HEK293 (cell line): ENCODE results near the gene CREG2.

Source experiments
- CTCF ChIA-PET: fragments of 350-600 bp; formaldehyde crosslinking; extraction: SDS; loops from one replicate; lab custom pipeline; 2021; ENCODE audit warnings: antibody characterized with exemption; lab: Yijun Ruan, JAX
- POLR2A ChIA-PET: fragments of 300-600 bp; formaldehyde crosslinking; extraction: SDS; loops from one replicate; lab custom pipeline; 2020; ENCODE audit warnings: antibody characterized with exemption, inconsistent platforms; lab: Yijun Ruan, JAX
- H3K27ac ChIP-seq: fragments of 200-500 bp; sonication (Bioruptor generic); 2 replicates; pipeline ENCODE4 v1.5.1; 2014; ENCODE audit warnings: low read depth, low read length, control low read depth, inconsistent platforms; ENCODE audit errors: extremely low read depth
- H3K36me3 ChIP-seq, 2 experiments: fragments of 200-500 bp in 1 of 2; sonication (Bioruptor generic) in 1 of 2; 1 replicate in 1 of 2; 2 replicates in 1 of 2; pipeline ENCODE4 v1.5.1; 2014 to 2017; ENCODE audit warnings: inconsistent platforms in 2 of 2, low read length in 2 of 2; ENCODE audit not compliant: control insufficient read depth in 2 of 2, insufficient read depth in 1 of 2
- H3K4me1 ChIP-seq: fragments of 200-500 bp; sonication (Bioruptor generic); 2 replicates; pipeline ENCODE4 v1.5.1; 2014; ENCODE audit warnings: mild to moderate bottlenecking, low read length, inconsistent platforms; ENCODE audit not compliant: control insufficient read depth, insufficient read depth
- H3K4me3 ChIP-seq: 2 replicates; pipeline ENCODE4 v1.5.1; 2011; ENCODE audit warnings: low read depth, mild to moderate bottlenecking, control low read depth, low read length, moderate library complexity
- H3K9me3 ChIP-seq: fragments of 200-500 bp; sonication (Bioruptor generic); 2 replicates; pipeline ENCODE4 v1.5.1; 2014; ENCODE audit warnings: low read depth, low read length, inconsistent platforms; ENCODE audit not compliant: control insufficient read depth, insufficient read depth
- KLF17 ChIP-seq: fragments of 450-650 bp; formaldehyde crosslinking; IDR thresholded peaks from 2 replicates; pipeline ENCODE4 v1.5.1; 2016; ENCODE audit warnings: missing biosample characterization, missing genetic modification characterization
- REPIN1 ChIP-seq: fragments of 450-650 bp; formaldehyde crosslinking; IDR thresholded peaks from 2 replicates; pipeline ENCODE4 v1.5.1; 2017; ENCODE audit warnings: missing biosample characterization, missing genetic modification characterization, low read depth
- SCRT1 ChIP-seq: fragments of 450-650 bp; formaldehyde crosslinking; IDR thresholded peaks from 2 replicates; pipeline ENCODE4 v1.5.1; 2016; ENCODE audit warnings: missing biosample characterization, missing genetic modification characterization, borderline replicate concordance
- SP2 ChIP-seq: fragments of 450-650 bp; formaldehyde crosslinking; IDR thresholded peaks from 2 replicates; pipeline ENCODE4 v1.5.1; 2016; ENCODE audit warnings: missing biosample characterization, missing genetic modification characterization
- SP7 ChIP-seq: fragments of 450-650 bp; formaldehyde crosslinking; IDR thresholded peaks from 2 replicates; pipeline ENCODE4 v1.5.1; 2016; ENCODE audit warnings: missing biosample characterization, missing genetic modification characterization
- TSHZ1 ChIP-seq: fragments of 450-650 bp; formaldehyde crosslinking; IDR thresholded peaks from 2 replicates; pipeline ENCODE4 v1.5.1; 2016; ENCODE audit warnings: missing biosample characterization, missing genetic modification characterization, borderline replicate concordance
- ZEB2 ChIP-seq: fragments of 450-650 bp; formaldehyde crosslinking; IDR thresholded peaks from 2 replicates; pipeline ENCODE4 v1.5.1; 2016; ENCODE audit warnings: missing biosample characterization, missing genetic modification characterization
- ZNF10 ChIP-seq: fragments of 450-650 bp; formaldehyde crosslinking; IDR thresholded peaks from 2 replicates; pipeline ENCODE4 v1.5.1; 2017; ENCODE audit warnings: missing biosample characterization, missing genetic modification characterization
- ZNF148 ChIP-seq: fragments of 450-650 bp; formaldehyde crosslinking; IDR thresholded peaks from 2 replicates; pipeline ENCODE4 v1.5.0; 2017; ENCODE audit warnings: missing biosample characterization, missing genetic modification characterization, borderline replicate concordance
- ZNF184 ChIP-seq: fragments of 450-650 bp; IDR thresholded peaks from 2 replicates; pipeline ENCODE4 v1.5.1; 2018; ENCODE audit warnings: missing biosample characterization, mild to moderate bottlenecking, missing genetic modification characterization
- ZNF214 ChIP-seq: fragments of 450-650 bp; formaldehyde crosslinking; IDR thresholded peaks from 2 replicates; pipeline ENCODE4 v1.5.1; 2017; ENCODE audit warnings: missing biosample characterization, mild to moderate bottlenecking, missing genetic modification characterization, borderline replicate concordance
- ZNF221 ChIP-seq: fragments of 450-650 bp; formaldehyde crosslinking; IDR thresholded peaks from 2 replicates; pipeline ENCODE4 v1.5.1; 2017; ENCODE audit warnings: missing biosample characterization, missing genetic modification characterization, borderline replicate concordance
- ZNF248 ChIP-seq: fragments of 450-650 bp; formaldehyde crosslinking; IDR thresholded peaks from 2 replicates; pipeline ENCODE4 v1.5.1; 2017; ENCODE audit warnings: missing biosample characterization, missing genetic modification characterization
- ZNF26 ChIP-seq: fragments of 450-650 bp; formaldehyde crosslinking; IDR thresholded peaks from 2 replicates; pipeline ENCODE4 v1.5.1; 2016; ENCODE audit warnings: missing biosample characterization, missing genetic modification characterization
- ZNF292 ChIP-seq: fragments of 450-650 bp; formaldehyde crosslinking; IDR thresholded peaks from 2 replicates; pipeline ENCODE4 v1.5.1; 2016; ENCODE audit warnings: low read depth, missing biosample characterization, missing genetic modification characterization, borderline replicate concordance
- ZNF341 ChIP-seq: fragments of 450-650 bp; formaldehyde crosslinking; IDR thresholded peaks from 2 replicates; pipeline ENCODE4; 2016; ENCODE audit warnings: low read depth, missing biosample characterization, missing genetic modification characterization
- ZNF394 ChIP-seq: fragments of 450-650 bp; formaldehyde crosslinking; IDR thresholded peaks from 2 replicates; pipeline ENCODE4 v1.5.1; 2016; ENCODE audit warnings: missing biosample characterization, missing genetic modification characterization, mild to moderate bottlenecking, moderate library complexity, borderline replicate concordance
- ZNF433 ChIP-seq: fragments of 450-650 bp; formaldehyde crosslinking; IDR thresholded peaks from 2 replicates; pipeline ENCODE4 v1.5.1; 2016; ENCODE audit warnings: missing biosample characterization, missing genetic modification characterization, low read depth
- ZNF558 ChIP-seq: fragments of 450-650 bp; formaldehyde crosslinking; IDR thresholded peaks from 2 replicates; pipeline ENCODE4 v1.5.1; 2016; ENCODE audit warnings: missing biosample characterization, missing genetic modification characterization
- ZNF660 ChIP-seq: fragments of 450-650 bp; IDR thresholded peaks from 2 replicates; pipeline ENCODE4 v1.5.1; 2018; ENCODE audit warnings: missing biosample characterization, mild to moderate bottlenecking, missing genetic modification characterization
- ZNF677 ChIP-seq: fragments of 450-650 bp; IDR thresholded peaks from 2 replicates; pipeline ENCODE4 v1.5.0; 2018; ENCODE audit warnings: missing biosample characterization, mild to moderate bottlenecking, missing genetic modification characterization, moderate library complexity
- ZNF843 ChIP-seq: fragments of 450-650 bp; formaldehyde crosslinking; IDR thresholded peaks from 2 replicates; pipeline ENCODE4 v1.5.1; 2016; ENCODE audit warnings: missing biosample characterization, missing genetic modification characterization
- ZSCAN23 ChIP-seq: fragments of 450-650 bp; formaldehyde crosslinking; IDR thresholded peaks from 2 replicates; pipeline ENCODE4 v1.5.1; 2016; ENCODE audit warnings: missing biosample characterization, missing genetic modification characterization
- ZSCAN4 ChIP-seq: fragments of 450-650 bp; formaldehyde crosslinking; IDR thresholded peaks from 2 replicates; pipeline ENCODE4 v1.5.1; 2017; ENCODE audit warnings: missing biosample characterization, missing genetic modification characterization

Gene CREG2

GRCh38 chr2:101374821-101375561 is 12.3 kb downstream of the CREG2 start (continued):
- TF ChIP-seq TSHZ1 (tag by site-specific recombination) (no peak), ZNF221 (no peak), ZNF292 (tag by site-specific recombination) (no peak), SCRT1 (tag by site-specific recombination) (no peak), ZSCAN4 (tag by site-specific recombination) (no peak), REPIN1 (tag by site-specific recombination) (no peak)

GRCh38 chr2:101372792-101373191 is 14.5 kb downstream of the CREG2 start:
- Histone ChIP-seq H3K9me3 (no peaks in the 10 kb centered on the region), H3K4me3 (no peak overlapping the region), H3K4me1 (no peaks in the 10 kb centered on the region), H3K36me3 (no peaks in the 10 kb centered on the region), H3K27ac (no peak overlapping the region)
- TF ChIP-seq ZNF433 (tag by site-specific recombination) (no peak), ZNF184 (peak; percentile 88), ZSCAN23 (tag by site-specific recombination) (no peak), ZNF10 (tag by site-specific recombination) (no peak)
- ChIA-PET CTCF (no interaction called here), POLR2A (no interaction called here)

- Histone ChIP-seq H3K36me3 (no peaks in the 10 kb centered on the region), H3K4me1 (no peaks in the 10 kb centered on the region), H3K9me3 (no peaks in the 10 kb centered on the region), H3K27ac (no peak overlapping the region), H3K4me3 (no peak overlapping the region)
- CTCF ChIA-PET = interaction anchor here (0.6 kb wide), 2 partner anchors 22 to 37 kb away, joined by 3 to 11 read pairs; no protein-coding TSS in a partner anchor
- POLR2A ChIA-PET = no interaction called here
- no peak for TF ChIP-seq ZNF394 (tag by site-specific recombination)
- TF ChIP-seq ZEB2 = no peak
- no peak for TF ChIP-seq ZNF148
- no peak for TF ChIP-seq ZNF341 (tag by site-specific recombination)
- TF ChIP-seq ZNF558 = no peak
- TF ChIP-seq ZNF214 (tag by site-specific recombination) = no peak
- no peak for TF ChIP-seq ZNF26
- TF ChIP-seq SP2 = no peak
- TF ChIP-seq ZNF660 (tag by site-specific recombination) = no peak
- no peak for TF ChIP-seq ZNF10 (tag by site-specific recombination)
- TF ChIP-seq ZNF677 (tag by site-specific recombination) = no peak
- TF ChIP-seq ZNF248 (tag by site-specific recombination) = no peak
- no peak for TF ChIP-seq SP7 (tag by site-specific recombination)
- TF ChIP-seq ZNF843 (tag by site-specific recombination) = no peak
- no peak for TF ChIP-seq KLF17 (tag by site-specific recombination)
These were observed 15.7 kb downstream of the CREG2 start for GRCh38 chr2:101371636-101372035.
